Activated T-cell treated with anti-CD3 and anti-CD28 coated beads for 48 hours (primary cell): ENCODE results near the gene HDAC4.

Experiments used
- DNase-seq: peaks from one replicate; pipeline ENCODE4 v3.0.0-alpha.2; 2020; ENCODE audit warnings: low read depth

HDAC4 gene

DNA sequence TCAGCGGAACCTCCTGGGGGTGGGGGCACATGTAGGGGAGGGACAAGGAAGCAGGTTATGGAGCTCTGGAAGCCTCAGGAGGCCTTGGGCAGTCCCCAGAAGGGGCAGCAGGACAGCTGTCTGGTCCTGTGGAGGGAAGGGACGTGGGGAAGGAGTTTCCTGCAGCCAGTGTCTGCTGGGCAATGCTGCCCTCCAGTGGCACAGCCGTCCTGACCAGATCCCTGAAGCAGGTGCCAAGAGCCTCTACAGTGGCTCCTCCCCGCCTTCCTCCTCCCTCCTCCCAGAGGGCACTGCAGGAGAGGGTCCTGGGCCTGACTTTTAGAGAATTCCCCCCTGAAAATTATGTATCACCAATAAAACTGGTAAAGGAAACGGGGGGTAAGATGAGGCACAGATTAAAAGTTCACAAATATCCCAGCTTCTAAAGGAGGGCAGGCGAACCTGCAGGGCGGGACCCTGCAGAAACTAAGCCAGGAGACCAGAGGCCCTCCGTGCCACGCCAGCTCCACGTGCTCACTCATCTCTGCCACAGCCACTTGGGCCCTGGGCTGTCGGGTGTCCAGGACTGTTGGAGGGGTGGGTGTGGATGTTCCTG lies 294.4 kb downstream of the HDAC4 start:
- peak; percentile 6 for DNase-seq

DNA sequence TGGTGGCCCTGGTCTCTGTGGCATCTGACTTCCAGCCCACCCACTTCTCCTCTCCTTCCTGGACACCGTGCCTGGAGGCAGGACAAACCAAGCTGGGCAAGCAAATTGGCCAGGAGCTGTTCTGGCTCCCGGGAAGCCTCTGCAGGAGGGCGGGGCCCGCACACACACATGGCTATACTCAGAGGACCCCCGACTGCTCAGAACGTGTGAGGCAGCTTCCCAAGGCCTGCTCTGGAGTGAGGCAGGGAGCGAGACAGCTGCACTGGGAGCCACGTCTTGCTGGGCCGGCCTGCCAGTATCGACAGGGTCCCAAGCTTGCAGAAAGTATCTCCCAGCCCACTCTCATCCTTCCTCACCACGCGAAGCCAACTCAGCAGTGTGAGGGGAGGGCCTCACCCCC lies 295.6 kb downstream of the HDAC4 start:
- DNase-seq: no peak

GRCh38 chr2:239104800-239105199 lies 296.0 kb downstream of the HDAC4 start:
- DNase-seq: no peak

- DNase-seq: no peak
Observed at GRCh38 chr2:239103125-239104098, 297.4 kb downstream of the HDAC4 start.

- no peak for DNase-seq
Observed at GRCh38 chr2:239102266-239102665, 298.6 kb downstream of the HDAC4 start.

DNA sequence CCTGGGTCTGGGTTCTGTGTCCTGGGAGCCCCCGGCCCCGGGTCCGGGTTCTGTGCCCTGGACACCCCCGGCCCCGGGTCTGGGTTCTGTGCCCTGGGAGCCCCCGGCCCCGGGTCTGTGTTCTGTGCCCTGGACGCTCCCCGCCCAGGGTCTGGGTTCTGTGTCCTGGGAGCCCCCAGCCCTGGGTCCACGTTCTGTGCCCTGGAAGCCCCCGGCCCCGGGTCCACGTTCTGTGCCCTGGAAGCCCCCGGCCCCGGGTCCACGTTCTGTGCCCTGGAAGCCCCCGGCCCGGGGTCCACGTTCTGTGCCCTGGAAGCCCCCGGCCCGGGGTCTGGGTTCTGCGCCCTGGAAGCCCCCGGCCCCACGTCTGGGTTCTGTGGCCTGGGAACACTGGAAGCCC lies 299.0 kb downstream of the HDAC4 start:
- no peak for DNase-seq

DNA sequence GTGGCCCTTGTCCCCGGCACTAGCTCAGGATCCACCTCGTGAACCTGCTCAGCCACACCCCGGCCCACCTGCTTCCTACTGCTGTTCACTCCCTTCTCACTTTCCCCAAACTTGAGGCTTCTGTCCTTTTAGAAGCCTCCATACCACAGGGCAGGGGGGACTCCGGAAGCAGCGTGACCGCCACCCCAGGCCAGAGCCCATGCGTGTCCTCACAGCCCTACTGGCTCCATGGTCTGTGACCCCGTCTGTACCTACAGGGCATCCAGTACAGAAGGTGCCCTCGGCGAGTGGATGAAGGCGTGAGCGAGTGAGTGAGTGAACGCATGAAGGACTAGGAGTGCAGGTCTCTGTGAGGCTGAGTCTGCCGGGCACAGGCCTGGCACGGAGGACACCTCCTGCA lies 299.7 kb downstream of the HDAC4 start:
- no peak for DNase-seq

GRCh38 chr2:239099474-239099873 lies 301.3 kb downstream of the HDAC4 start:
- no peak for DNase-seq

DNA sequence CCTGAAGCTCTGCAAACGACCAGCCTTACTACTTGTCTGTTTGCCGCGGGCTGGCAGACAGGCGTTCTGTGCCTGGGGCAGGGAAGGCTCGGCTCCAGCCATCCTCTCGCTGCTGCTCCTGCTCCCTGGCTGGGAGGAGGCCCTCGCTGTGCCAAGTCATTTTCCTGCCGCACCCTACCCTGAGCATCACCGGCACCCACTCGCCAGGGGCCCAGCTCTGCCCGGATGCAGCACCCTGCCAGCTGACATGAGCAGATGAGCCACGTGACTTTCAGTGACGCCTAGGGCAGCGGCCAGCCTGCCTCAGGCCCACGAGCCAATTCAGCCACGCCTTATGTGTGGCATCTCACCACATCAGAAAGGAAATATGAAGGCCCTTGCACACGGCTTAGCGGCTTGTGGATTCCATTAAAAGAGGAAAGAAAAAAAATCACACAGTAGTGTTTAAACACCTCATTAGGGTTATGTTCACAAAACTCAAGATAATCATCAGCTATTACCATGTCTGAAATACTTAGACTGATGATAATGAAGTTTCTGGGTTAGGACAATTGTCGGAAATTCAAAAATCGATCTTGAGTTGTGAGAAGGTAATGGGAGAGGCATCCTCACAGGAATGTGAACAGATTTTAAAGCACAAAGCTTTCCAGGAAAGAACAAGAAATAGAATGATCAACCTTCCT lies 302.4 kb downstream of the HDAC4 start:
- DNase-seq: no peak

DNA sequence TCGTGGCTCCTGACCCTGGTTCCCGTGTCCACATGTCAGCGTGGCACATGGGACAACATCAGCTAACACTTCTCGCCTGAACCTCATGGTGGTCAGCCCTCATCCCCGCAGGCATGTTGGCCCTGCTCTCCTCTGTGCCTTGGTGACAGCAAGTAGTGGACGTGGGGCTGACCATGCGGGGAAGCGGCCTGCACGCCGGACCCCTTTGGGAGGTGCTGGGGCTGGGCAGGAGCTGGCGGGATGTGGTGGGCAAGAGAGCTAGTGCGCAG lies 303.5 kb downstream of the HDAC4 start:
- DNase-seq: no peak

DNA sequence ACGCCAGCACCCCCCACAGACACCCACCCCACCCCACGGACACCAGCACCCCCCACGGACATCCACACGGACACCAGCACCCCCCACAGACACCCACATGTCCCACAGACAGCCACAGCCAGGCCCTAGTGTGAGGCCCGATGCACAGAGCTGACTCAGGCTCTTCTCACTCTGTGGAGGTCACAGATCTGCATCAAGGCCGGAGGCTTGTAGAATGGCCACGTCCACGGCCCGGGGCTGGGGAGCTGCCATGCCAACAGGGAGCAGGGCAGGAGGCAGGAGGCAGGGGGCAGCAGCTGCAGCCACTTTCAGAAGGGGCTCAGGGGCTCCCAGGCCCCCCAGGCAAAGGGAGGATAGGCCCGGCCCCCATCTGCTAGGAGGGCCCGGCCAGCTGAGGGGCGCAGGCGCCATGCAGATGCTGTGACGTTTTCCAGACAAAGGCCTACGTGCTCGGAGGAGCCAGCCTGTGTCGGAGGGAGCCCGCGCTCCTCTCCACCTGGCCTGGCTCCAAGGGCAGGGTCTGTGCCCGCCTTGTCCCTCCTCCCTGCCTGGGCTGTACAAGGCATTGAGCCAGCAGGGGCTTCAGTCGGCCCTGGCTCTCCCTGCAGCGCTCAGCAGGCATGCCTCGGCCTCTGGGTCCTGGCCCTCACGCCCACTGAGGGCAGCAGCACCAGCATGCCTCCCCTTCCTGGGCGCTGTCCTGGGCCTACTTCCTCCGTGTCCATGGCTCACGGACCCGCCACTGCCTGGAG lies 304.0 kb downstream of the HDAC4 start:
- no peak for DNase-seq

- DNase-seq: no peak
Observed at GRCh38 chr2:239095460-239096081, 305.2 kb downstream of the HDAC4 start.

- DNase-seq: no peak
Observed at GRCh38 chr2:239094867-239095266, 306.0 kb downstream of the HDAC4 start.

DNA sequence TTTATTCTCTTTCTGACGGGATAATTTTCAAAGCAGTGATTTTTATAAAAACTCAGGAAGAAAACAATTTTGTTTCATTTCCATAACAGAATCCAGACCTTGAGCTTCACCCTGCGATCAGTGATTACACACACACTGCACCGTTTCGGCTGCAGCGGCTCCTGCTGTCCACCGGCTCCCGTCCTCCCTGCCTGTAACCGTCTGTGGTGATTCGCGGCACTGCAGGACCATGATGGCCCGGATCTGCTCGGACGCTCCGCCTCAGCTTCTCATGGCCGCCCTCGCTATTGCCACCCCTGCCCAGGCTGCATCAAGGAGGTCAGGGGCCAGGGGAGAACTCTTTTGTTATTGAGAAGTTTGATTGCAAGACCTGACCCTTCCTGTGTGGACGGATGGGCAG lies 306.9 kb downstream of the HDAC4 start:
- DNase-seq: no peak

DNA sequence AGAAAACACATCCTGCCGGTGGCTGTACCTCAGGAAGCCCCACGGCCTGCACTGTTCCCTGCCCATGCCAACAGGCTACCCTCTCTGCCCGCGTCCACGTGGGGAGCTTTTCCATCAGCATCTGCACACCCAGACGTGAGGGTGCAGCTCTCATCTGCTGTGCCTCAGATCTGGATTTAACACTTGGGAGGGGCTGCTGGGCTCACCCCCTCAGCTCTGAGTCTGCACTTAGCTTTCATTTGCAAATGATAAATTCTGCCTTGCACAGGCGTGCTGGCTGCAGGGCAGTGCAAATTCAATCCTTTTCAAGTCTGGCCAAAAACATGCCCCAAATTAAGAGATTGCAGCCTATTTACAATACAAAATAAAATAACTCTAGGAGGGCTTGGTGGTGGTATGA lies 307.3 kb downstream of the HDAC4 start:
- no peak for DNase-seq

DNA sequence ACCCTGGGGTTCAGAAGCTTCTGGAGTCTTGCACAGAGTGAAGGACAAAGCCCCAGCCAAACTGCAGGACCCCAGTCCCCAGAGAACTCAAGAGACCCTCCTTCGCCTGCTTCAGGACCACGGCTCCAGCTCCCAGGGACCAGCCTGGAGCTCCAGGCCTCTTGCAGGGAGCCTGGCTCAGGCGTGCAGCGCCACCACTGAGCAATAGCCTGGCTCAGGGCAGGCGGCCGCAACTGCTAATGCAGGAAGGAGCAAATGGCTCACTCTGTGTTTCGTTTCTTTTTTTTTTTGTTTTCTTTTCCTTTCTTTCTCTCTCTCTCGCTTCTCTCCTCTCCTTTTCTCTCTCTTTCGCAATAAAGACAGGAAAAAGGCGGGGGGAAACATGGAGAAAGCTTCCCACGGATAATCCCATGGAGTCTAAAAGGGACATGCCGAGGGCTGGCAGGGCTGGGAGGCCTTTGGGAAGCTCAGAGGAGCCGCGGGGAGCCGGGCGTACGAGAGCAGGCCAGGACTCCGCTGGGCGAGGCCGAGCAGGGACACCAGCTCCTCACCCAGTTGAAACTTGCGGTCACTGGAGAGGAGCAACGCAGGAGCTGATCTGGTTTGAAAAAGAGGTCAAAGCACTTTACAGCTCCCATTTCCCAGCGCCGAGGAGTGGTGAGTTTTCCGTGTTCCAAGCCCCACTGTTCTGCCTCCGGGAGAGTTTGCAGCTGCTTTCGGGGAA lies 308.1 kb downstream of the HDAC4 start:
- DNase-seq: no peak

DNA sequence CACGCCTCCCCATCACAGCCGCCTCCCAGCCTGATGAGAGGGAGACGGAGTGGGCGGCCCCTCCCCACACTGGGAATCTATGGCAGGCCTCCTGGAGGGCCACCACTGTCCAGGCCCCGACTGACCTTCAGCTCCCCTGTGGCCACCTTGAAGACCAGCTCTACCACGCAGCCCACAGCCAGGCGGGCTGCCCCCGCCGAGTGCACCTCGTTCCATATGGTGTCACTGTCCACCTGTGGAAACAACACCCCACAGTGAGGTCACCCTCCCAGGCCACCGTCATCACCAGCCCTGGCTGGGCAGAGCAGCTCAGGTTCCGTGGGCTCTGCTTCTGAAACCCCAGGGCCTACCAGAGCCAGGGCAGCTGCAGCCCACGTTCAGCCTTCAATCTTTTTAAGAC lies 310.9 kb downstream of the HDAC4 start:
- no peak for DNase-seq

DNA sequence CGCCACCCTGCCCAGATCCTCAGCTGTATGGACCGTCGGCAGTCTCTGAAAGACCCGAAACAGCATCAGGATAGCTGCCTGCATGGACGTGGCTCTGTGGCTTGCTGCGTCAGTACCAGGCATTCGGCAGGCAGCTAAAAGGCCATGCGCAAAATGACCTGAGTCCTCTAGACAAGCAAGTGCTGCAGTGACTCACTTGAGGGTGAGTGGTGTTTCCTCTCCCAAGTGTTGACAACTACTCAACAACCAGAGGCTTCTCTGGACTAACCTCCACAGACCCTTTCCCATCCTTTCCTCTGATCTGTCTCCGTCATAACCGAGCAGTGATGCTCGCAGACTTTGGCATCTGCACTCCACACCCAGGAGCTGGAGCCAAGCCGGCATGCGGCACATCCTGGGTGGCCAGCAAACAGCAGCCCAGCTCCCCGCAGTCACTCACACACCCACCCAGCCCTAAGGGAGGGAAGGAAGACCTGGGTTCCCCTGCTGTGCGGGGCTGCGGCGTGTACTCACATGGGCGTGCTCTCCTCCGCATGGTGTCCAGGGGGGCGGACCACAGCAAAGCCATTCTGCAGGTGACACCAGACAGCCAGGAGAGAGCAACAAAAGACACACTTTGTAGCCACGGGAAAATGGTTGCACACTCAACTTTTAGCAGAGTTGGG lies 313.6 kb downstream of the HDAC4 start:
- no peak for DNase-seq

GRCh38 chr2:239086325-239087020 lies 314.3 kb downstream of the HDAC4 start:
- no peak for DNase-seq
